GM18873 (cell line): ENCODE measurements around the gene DSCAML1.

Source experiments
- ATAC-seq: cut with Tn5 transposase; IDR thresholded peaks from one replicate; pipeline ENCODE4 v1.9.1; 2021; ENCODE audit warnings: mild to moderate bottlenecking, moderate library complexity, moderate number of reproducible peaks; ENCODE audit not compliant: unreplicated experiment, low FRiP score

Gene DSCAML1

GRCh38 chr11:117600234-117600783, 196.7 kb downstream of the DSCAML1 start:
- no peak for ATAC-seq

DNA sequence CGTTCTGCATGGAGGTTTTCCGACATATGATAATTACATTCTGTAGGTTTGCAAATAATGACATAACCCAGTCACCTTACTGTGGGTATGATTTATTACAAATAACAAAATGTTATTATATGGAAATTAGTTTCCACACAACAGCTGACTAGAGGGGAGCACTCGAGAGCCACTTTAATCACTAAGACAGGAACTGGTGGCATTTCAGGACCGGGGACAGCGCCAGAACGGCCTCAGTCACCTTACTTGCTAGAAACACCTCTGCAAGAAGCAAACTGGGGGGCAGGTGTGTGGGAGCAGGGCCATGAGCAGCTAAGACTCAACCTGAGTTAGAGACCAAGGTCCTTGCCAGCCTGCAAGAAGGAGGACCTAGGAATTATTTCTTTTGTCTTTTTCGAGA, 199.9 kb downstream of the DSCAML1 start:
- ATAC-seq, result no peak

DNA sequence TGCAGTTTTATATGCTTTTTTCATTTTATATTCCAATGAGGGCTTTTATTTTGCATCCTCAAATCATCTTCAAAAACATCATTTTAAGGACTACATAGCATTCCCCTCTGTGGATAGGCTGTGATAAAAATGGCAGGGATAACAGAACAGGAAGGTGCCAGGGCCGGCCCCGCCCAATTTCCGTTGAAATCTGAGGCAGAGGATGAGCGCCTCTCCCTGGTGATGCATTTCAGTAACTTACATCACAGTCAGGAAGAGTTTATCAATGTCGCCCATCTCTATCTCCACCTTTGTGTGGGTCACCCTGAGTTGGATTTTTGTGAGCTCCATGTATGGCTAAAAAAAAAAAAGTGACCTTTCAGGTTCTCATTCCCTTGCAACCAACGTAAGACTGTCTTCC, 201.6 kb downstream of the DSCAML1 start:
- no peak for ATAC-seq

- no peak for ATAC-seq
These were observed 202.3 kb downstream of the DSCAML1 start for GRCh38 chr11:117594721-117595120.

DNA sequence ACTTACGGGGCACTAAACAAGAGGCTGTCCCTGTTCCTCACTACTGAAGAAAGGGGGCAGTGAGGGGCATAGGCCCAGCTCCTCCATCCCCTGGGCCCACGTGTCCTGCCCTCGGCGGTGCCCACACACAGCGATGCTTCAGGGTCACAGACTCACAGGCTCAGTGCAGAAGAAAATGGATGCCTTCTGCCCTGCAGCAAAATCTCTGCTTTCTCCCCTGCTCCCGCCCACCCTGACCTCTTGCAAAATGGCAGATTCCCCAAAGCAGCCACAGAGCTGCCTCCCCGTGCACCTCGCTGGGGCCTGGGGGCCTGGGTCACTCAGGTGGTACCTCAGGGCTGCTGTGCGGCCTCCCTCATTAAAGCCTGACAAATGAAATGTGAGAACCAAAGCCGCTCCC, 204.0 kb downstream of the DSCAML1 start:
- ATAC-seq, result no peak

- no peak for ATAC-seq
These were observed 205.5 kb downstream of the DSCAML1 start for GRCh38 chr11:117591316-117592039.

- no peak for ATAC-seq
These were observed 208.0 kb downstream of the DSCAML1 start for GRCh38 chr11:117589063-117589462.

- no peak for ATAC-seq
These were observed 208.7 kb downstream of the DSCAML1 start for GRCh38 chr11:117588166-117588810.

- no peak for ATAC-seq
These were observed 209.6 kb downstream of the DSCAML1 start for GRCh38 chr11:117587416-117587815.

DNA sequence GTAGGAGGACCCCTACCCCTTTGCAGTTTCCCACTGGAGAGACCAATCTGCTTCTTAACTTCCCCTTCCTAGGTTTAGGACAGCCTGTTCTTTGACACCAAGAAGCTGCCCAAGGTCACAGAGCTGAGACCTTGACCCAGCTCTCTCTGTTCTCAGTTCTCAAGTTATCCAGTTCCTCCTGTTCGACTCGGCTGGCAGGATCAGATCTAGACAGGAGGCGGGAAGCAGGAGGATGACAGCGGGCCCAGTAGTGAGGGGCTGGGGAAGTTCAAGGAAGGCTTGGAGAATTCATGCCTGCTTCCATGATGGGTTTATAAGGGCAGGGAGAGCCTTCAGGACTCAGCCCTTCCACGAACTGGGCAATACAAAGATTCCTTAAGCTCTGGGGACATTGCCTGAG, 210.6 kb downstream of the DSCAML1 start:
- ATAC-seq, result no peak

DNA sequence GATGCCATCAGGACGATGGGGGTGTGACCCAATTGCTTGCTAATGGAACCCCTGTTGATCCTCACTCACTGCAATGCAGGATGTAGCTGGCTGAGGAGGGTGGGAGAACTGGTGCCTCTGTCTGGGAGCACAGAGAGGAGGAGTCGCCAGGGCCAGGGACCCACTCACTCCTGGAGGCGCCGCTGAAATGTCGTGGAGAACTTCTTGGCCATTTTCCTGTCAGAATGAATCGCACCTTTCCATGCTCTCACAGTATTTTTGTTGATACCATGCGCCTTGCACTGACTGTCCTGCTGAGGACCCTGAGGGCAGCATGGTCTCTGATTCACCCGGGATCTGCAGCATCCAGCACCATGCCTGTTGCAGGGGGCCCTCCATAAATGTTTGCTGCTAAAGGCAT, 211.4 kb downstream of the DSCAML1 start:
- ATAC-seq, result no peak

GRCh38 chr11:117584056-117584830, 212.8 kb downstream of the DSCAML1 start:
- ATAC-seq, result no peak

DNA sequence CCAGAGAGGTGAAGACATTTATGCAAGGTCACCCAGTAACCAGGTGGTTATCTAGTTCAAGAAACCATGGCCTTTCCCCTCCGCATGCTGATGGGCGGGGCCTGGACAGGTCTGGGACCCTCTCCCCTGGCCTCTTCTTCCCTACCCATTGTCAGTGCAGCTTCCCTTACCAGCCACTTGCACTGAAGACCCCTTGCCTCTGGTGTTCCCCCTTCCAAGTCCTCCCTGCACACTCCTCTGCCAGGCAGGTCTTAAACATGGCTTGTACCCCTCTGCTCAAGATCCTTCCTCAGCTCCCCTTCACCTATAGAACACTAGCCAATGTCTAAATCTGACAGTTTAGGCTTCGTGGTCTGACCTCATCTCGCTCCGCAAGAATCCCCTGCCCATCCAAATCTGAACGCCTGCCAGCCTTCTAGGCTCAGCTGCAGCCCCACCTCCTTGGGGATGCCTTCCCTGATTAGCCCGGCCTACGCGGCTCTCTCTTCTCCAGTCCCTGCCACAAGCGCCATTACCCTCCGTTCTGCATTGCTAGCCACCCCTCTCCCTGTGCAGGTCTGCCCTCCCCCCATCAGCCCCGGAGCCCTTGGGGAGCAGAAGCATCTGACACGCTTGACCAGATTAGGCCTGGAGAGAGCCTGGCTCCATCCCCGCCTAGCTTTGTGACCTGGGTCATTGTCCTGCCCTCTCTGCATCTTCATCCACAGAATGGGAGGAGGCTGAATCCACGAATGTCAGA, 213.8 kb downstream of the DSCAML1 start:
- no peak for ATAC-seq

DNA sequence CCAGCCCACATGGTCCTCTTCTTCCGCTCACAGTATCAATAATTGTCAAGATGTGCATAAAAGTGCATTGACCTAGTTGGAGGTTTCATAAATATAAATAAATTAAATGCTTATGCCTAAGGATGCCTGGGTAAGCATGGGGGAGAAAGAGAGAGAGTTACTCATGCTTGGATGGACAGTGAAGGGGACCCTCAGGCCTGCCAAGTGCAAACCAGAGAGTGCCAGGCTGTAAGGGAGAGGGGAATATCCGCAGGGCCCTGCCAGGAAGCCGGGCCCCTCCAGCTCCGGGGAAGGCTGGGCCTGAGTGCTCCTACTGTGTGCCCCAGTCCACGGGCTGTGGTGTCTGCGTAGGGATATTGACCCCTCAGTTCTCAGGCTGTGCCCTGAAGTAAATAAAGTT, 214.6 kb downstream of the DSCAML1 start:
- ATAC-seq, result no peak

DNA sequence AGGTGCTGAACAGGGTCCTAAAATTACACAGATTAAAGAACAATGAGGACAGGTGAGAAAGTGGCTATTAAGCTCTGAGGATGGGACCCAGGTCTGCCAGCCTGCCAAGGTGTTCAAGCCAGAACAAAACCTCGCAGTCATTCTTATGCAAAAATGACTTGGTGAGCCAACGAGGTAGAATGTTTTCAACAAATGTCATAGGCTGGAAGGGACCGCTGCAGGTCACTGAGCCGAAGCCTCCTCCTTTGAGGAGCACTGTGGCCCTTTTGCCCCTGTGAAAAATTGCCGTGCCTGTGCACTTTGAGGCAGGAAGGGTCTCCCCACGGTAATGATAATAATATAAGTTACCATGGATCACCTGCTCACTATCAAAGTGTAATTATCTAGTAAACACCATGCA, 216.2 kb downstream of the DSCAML1 start:
- no peak for ATAC-seq

GRCh38 chr11:117579161-117579560, 217.9 kb downstream of the DSCAML1 start:
- no peak for ATAC-seq

DNA sequence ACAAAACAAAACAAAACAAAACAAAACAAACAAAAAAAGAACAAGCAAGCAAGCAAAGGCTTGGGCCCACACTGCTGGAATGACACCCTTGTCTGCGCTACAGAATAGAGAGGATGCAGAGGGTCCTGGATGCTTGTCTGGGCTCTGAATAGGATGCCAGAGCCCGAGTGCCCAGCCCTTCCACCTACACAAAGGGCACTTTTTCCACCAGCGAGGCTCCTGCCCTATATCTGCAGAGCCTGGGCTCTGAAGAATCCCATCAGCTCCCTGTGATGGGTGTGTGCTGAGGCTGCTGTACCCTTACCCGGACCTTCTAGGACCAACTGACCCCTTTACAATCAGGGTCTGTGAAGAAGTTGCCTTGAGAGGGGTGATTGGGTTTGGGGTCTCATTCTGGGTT, 221.2 kb downstream of the DSCAML1 start:
- no peak for ATAC-seq

- ATAC-seq, result no peak
These were observed 222.5 kb downstream of the DSCAML1 start for GRCh38 chr11:117574551-117574950.

DNA sequence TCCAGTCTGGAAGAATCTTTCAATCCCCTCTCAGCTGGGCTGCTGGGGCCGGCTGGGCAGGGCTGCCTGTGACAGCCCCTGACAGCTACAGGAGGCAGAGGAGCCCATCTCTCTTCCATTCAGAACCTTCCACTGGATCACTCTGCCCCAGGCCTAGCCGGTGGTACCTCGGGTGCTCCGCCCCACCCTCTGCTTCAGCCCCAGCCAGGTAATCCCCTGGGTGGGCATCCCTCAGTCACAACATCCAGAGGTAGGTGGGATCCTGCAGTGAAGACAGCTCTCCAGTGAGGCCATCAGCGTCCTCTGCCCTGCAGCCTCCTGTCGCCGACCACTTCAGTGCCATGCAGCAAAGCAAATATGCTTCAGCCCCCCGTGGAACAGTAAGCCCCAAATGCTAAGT, 223.7 kb downstream of the DSCAML1 start:
- no peak for ATAC-seq

- no peak for ATAC-seq
These were observed 224.3 kb downstream of the DSCAML1 start for GRCh38 chr11:117572671-117573070.

DNA sequence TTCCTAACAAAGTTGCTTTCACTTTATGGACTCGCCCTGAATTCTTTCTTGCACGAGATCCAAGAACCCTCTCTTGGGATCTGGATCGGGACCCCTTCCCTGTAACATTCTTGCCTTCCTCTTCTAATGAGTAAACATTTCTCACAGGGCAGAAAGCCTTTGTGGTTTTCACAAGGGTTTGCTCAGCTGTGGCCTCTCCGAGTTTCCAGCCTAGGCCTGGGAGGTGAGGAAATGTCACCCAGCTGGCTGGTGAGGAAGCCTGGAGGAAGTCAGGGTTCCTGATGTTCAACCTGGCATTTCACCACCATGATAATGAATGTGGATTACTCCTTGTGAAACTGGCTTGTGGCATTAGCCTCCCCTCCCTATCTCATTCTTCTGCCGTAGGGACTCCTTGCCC, 224.9 kb downstream of the DSCAML1 start:
- ATAC-seq, result no peak
